Measurements from ENCODE around the gene PDZD2.

DNA sequence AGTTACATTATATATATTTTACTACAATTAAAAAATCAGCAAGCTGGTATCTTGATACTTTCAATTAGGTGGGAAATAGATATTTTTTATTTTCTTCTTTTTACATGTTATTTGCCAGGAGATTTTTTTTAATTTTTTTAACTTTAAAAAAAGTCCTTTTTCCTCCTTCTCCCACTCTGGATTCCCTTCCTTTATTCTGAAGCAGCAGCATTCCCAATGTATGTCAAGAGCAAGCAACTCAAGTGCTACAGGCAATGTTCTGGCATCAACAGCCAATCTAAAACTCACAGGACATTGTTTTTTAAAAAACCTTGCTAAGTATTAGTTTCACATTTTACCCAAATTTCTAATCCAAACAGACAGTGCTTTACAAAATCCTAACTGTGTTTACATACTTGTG lies 493.8 kb downstream of the PDZD2 start:
- TF ChIP-seq, protein P1, sequence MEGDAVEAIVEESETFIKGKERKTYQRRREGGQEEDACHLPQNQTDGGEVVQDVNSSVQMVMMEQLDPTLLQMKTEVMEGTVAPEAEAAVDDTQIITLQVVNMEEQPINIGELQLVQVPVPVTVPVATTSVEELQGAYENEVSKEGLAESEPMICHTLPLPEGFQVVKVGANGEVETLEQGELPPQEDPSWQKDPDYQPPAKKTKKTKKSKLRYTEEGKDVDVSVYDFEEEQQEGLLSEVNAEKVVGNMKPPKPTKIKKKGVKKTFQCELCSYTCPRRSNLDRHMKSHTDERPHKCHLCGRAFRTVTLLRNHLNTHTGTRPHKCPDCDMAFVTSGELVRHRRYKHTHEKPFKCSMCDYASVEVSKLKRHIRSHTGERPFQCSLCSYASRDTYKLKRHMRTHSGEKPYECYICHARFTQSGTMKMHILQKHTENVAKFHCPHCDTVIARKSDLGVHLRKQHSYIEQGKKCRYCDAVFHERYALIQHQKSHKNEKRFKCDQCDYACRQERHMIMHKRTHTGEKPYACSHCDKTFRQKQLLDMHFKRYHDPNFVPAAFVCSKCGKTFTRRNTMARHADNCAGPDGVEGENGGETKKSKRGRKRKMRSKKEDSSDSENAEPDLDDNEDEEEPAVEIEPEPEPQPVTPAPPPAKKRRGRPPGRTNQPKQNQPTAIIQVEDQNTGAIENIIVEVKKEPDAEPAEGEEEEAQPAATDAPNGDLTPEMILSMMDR (conservative IDR thresholded peaks at IDR 0.05) = no peak
- TF ChIP-seq EZH2 (IDR thresholded peaks at IDR 0.05; ENCODE audit: low read depth) = no peak

Data from PC-9 (cell line).